ENCODE measurements around the gene RGS1.

Gene RGS1

GRCh38 chr1:192579010-192579738, 3.6 kb downstream of the RGS1 start:
- no peak for TF ChIP-seq ZBTB7A (IDR thresholded peaks at IDR 0.05; ENCODE audit: low read depth)
- TF ChIP-seq NFIC (IDR thresholded peaks at IDR 0.05): no peak
- no peak for TF ChIP-seq USF1 (IDR thresholded peaks at IDR 0.05)
- no peak for TF ChIP-seq EGR1 (IDR thresholded peaks at IDR 0.05)
- TF ChIP-seq YY1 (IDR thresholded peaks at IDR 0.05; ENCODE audit: low read depth): no peak
- no peak for TF ChIP-seq TEAD4 (IDR thresholded peaks at IDR 0.05)
- no peak for TF ChIP-seq TCF12 (IDR thresholded peaks at IDR 0.05; ENCODE audit: low read depth)
- no peak for TF ChIP-seq FOXM1 (IDR thresholded peaks at IDR 0.05; ENCODE audit: borderline replicate concordance, low read depth)
- no peak for TF ChIP-seq MAX (IDR thresholded peaks at IDR 0.05)
- no peak for TF ChIP-seq REST (IDR thresholded peaks at IDR 0.05; ENCODE audit: low read depth)

- TF ChIP-seq ZBTB7A (IDR thresholded peaks at IDR 0.05; ENCODE audit: low read depth): no peak
- TF ChIP-seq RAD21 (IDR thresholded peaks at IDR 0.05; ENCODE audit: low read depth): peak; percentile 48
- no peak for TF ChIP-seq YY1 (IDR thresholded peaks at IDR 0.05; ENCODE audit: low read depth)
Measured at GRCh38 chr1:192580351-192580962, 4.9 kb downstream of the RGS1 start.

GRCh38 chr1:192581131-192581927, 5.8 kb downstream of the RGS1 start:
- TF ChIP-seq RAD21 (IDR thresholded peaks at IDR 0.05; ENCODE audit: low read depth) (no peak), REST (IDR thresholded peaks at IDR 0.05; ENCODE audit: low read depth) (no peak), TCF12 (IDR thresholded peaks at IDR 0.05; ENCODE audit: low read depth) (no peak), YY1 (IDR thresholded peaks at IDR 0.05; ENCODE audit: low read depth) (no peak), EGR1 (IDR thresholded peaks at IDR 0.05) (no peak), USF1 (IDR thresholded peaks at IDR 0.05) (no peak), CEBPB (IDR thresholded peaks at IDR 0.05) (no peak), NFIC (IDR thresholded peaks at IDR 0.05) (no peak)

- no peak for TF ChIP-seq MAX (IDR thresholded peaks at IDR 0.05)
- TF ChIP-seq EGR1 (IDR thresholded peaks at IDR 0.05): no peak
- TF ChIP-seq USF1 (IDR thresholded peaks at IDR 0.05): no peak
- TF ChIP-seq EP300 (IDR thresholded peaks at IDR 0.05; ENCODE audit: borderline replicate concordance): no peak
- TF ChIP-seq RAD21 (IDR thresholded peaks at IDR 0.05; ENCODE audit: low read depth): no peak
- no peak for TF ChIP-seq REST (IDR thresholded peaks at IDR 0.05; ENCODE audit: low read depth)
- no peak for TF ChIP-seq YY1 (IDR thresholded peaks at IDR 0.05; ENCODE audit: low read depth)
- no peak for TF ChIP-seq NFIC (IDR thresholded peaks at IDR 0.05)
- no peak for TF ChIP-seq FOXM1 (IDR thresholded peaks at IDR 0.05; ENCODE audit: borderline replicate concordance, low read depth)
- no peak for TF ChIP-seq TCF12 (IDR thresholded peaks at IDR 0.05; ENCODE audit: low read depth)
- no peak for TF ChIP-seq CREB1 (IDR thresholded peaks at IDR 0.05; ENCODE audit: low read depth)
- TF ChIP-seq ZBTB7A (IDR thresholded peaks at IDR 0.05; ENCODE audit: low read depth): no peak
- TF ChIP-seq CEBPB (IDR thresholded peaks at IDR 0.05): no peak
- TF ChIP-seq TAF1 (IDR thresholded peaks at IDR 0.05; ENCODE audit: low read depth): no peak
- TF ChIP-seq TEAD4 (IDR thresholded peaks at IDR 0.05): no peak
Measured at GRCh38 chr1:192584866-192585265, 9.3 kb downstream of the RGS1 start.
